PC-9 (cell line): ENCODE results near the gene KCTD2.

Experiments
- EZH2 ChIP-seq: fragments of 200-600 bp; sonication (generic); IDR thresholded peaks from 2 replicates; pipeline ENCODE4 v1.8.0; 2017; ENCODE audit warnings: antibody characterized with exemption, low read depth
- TF ChIP-seq, protein P1 (sequence below): fragments of 200-600 bp; sonication (generic); conservative IDR thresholded peaks from 2 replicates; pipeline ENCODE4 v1.6.1; 2017; ENCODE audit warnings: mixed run types, antibody characterized with exemption, mild to moderate bottlenecking, moderate library complexity

DNA sequence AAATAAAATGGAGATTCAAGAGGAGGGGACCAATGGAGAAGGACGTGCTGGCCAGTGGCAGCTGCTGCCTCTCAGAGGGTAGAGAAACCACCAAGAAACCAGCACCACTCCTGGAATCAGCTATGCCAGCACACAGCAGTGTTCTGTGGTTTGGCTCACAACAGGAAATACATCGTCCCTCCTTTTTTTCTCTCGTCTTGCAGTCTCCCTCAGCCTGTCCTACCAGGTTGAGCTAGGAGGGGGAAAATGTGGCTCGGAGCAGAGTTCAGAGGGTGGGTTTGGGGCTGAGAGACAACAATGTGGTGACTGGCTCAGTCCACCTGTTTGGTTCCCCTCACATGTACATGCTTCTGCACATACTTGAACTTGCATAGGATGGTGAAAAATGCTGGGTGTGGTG, 20.8 kb downstream of the KCTD2 start:
- TF ChIP-seq, protein P1, sequence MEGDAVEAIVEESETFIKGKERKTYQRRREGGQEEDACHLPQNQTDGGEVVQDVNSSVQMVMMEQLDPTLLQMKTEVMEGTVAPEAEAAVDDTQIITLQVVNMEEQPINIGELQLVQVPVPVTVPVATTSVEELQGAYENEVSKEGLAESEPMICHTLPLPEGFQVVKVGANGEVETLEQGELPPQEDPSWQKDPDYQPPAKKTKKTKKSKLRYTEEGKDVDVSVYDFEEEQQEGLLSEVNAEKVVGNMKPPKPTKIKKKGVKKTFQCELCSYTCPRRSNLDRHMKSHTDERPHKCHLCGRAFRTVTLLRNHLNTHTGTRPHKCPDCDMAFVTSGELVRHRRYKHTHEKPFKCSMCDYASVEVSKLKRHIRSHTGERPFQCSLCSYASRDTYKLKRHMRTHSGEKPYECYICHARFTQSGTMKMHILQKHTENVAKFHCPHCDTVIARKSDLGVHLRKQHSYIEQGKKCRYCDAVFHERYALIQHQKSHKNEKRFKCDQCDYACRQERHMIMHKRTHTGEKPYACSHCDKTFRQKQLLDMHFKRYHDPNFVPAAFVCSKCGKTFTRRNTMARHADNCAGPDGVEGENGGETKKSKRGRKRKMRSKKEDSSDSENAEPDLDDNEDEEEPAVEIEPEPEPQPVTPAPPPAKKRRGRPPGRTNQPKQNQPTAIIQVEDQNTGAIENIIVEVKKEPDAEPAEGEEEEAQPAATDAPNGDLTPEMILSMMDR = no peak
- no peak for TF ChIP-seq EZH2
